NCI-H2107 (cell line): ENCODE data around the gene PLCH1.

Experiments
- DNase-seq: peaks from one replicate; lab custom pipeline; 2025; lab: John Stamatoyannopoulos, UW

PLCH1 gene

DNA sequence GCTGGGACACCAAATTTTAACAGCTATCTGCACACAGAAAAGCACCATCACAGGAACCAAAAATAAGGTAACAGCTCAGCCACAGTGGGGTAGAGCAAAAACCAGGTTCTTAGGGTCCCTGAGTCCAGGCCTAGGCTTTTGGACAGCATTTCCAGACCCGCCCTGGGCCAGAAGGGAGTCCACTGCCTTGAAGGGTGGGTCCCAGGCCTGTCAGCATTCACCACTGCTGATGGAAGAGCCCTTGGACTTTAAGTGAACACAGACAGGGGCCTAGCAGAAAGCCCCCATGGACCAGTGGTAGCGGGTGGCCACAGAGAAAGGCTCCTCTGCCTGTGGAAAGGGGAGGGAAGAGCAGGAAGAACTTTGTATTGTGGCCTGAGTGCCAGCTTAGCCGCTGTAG, 56.4 kb downstream of the PLCH1 start:
- DNase-seq: no peak

DNA sequence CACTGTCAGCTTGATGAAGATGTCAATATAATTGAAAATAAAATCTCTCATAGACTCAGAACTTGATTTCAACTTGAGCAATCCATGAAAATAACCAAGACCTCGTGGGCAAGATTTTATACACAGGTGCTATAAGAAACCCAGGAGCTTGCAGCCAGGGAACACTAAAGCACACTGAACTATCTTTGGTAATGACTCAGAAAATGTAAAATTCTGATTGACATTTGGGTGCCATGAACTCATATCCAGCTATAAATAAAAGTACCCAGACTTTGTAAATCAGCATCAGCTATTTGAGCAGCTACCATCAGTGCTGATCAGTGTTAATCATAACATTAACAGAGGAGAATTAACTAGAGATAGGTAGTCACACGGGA, 61.5 kb downstream of the PLCH1 start:
- no peak for DNase-seq

DNA sequence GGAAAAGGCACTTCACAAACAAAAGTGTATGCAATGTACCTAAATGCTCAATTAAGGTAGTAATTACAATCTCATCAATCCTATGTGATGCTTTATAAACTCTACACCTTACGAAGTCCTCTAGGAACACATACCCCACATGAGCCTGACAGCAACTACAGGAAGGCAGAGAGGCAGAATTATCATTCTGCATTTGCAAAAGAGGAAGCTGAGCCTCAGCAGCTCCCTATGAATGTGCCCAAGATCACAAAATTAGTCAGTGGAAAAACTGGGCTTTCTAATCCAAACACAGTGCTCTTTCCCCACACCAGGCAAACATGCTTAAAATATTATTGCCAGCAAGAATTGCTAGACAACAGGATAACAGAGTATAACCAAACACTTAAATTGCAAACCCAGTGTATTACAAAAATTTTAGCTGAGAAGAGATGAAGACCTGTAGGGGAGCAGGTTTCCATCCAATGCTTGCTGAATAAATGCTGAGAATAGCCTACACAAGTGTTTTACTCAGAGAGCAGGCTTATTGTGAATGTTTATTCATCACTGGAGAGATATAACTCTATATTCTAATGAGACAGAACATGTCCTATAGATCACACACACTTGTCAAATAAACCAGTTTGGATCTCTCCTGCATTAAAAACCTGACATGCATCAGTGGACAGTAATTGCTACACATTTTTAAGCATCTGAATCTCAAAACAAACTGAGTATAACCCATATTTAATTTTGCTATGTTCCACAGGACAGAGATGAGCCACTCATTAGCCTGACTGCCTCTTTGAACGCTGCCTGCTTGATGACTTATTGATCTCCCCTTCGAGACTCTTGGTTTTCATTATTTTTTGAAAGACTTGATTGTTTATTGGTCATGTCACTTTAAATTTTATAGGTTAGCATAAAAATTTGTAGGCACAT, 62.2 kb downstream of the PLCH1 start:
- DNase-seq: no peak

DNA sequence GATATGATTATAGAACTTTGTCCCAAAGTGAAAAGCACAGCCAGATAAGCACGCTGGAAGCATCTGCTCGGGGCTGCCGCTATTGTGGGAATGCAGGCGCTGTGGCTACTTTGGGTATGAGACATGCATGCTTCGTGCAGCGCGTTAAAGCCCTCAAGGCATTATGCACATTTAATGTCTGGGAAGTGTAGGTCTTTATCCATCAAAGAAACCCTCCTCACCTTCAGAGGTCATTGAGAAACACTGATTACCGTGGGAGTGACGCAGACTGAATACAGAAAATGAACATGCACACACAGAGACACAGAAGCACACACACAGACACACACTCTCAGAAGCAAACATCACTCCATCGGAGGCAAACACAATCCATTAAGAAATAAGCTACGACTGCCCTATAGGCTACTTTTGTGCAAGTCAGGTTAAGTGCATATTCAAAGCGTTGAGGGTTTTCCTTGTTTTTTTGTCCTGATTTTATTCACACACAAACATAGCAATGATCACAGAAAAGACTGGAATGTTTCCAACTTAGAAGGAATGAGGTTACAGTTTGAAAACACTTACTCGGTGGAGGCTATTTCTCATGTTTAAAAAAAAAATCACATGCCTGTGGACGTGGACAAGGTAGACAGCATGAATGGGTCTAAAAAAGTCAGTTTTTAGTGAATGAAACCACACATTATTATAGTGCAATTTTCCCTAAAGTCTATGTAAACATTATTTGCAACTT, 68.5 kb downstream of the PLCH1 start:
- DNase-seq: no peak

DNA sequence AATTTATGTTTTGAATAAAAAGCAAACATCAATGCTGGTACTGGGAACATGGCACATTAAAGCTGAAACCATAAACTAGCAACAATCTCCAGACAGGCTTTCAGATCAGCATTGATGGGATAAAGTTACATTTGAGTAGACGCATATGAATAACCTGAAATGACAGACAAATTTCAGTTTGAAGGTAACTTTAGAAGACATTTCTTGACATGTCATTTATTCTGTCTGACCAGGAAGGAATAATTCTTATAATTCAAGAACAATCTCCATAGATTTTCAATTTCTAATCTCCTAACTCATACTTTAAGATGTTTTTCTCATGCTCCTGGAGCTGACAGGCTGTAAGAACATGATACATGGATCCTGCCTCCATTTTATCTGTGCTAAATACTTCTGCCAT, 69.8 kb downstream of the PLCH1 start:
- DNase-seq: no peak

DNA sequence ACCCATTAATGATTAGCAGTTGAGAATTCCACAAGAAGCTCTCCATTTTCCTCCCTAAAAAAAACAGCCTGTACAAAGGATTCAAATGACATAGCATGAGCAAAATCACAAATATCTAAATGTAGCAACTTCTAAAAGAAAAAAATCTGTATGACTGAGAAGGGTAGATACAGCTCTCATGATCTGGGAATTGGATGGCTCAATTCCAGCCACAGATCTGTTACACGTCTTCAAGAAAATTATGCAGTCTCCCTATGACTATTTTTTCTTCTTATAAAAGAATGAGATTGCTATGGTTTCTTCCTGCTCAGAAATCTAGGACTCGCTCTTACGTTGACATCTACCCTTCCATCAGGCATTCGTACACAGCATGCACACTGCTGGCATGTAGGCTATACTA, 71.5 kb downstream of the PLCH1 start:
- DNase-seq: no peak

DNA sequence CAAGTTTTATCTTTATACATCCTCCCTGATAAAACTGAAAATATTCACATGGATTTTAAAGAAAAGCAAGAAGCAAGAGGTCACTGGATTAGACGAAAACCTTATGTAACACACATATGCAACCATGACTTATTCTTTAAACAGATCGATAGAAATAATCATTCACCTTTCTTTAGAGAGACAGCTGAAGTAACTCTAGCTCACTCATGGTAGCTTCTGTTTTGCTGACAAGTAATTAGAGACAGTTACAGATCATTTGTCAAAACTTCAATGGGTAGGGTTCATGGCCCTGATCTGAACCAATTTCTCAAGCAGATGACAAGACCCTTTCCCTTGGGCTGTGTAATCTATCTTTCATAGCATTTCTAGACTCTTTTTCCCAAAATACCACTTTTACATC, 74.5 kb downstream of the PLCH1 start:
- no peak for DNase-seq

DNA sequence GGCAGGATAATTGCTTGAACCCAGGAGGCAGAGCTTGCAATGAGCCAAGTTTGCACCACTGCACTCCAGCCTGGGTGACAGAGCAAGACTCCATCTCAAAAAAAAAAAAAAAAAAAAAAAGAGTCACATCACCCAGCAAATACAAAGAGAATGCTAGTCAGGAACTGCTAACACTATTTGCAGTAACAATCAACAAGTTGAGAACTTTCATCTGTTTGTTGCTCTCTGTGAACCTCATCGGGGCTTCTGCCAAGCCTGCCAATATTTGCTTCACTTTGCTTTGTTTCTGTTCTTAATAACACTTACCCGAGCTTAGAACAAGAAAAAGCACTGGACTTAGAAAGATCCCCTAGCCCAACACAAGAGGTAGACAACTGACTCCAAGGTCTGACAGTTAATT, 76.9 kb downstream of the PLCH1 start:
- DNase-seq: no peak

DNA sequence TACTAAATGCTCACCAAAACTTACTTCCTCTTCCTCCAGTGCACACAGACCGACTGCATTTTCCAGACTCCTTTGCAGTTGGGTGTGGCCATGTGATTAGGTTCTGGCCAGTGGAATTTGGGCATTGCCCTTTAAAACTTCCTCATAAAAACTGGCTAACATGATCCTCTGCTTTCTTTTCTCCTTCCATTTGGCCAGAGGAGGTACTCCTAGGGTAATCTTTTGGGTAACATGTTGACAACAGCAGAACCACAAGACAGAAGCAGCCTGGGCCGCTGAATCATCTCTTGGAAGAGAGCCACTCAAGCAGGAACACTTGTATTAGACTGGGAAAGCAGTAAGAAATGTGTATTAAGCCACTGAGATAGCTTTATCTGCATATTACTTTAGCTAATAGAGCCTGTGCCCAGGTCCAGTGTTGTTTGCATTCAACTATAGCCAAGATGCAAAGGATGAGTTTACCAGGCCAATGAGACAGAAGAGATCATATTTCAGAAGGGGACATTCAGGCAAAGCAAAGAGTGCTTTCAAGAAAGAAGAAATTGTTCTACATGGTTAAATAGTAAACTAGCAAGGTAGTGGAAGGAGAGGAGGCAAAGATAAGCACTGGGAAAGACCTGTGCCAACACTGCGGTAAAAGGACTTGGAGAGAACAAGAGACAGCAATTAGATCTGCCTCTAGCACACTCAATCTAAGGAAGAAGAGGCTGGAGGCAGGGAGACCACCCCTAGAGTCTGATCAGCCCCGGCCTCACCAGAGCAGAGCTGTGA, 79.8 kb downstream of the PLCH1 start:
- no peak for DNase-seq

DNA sequence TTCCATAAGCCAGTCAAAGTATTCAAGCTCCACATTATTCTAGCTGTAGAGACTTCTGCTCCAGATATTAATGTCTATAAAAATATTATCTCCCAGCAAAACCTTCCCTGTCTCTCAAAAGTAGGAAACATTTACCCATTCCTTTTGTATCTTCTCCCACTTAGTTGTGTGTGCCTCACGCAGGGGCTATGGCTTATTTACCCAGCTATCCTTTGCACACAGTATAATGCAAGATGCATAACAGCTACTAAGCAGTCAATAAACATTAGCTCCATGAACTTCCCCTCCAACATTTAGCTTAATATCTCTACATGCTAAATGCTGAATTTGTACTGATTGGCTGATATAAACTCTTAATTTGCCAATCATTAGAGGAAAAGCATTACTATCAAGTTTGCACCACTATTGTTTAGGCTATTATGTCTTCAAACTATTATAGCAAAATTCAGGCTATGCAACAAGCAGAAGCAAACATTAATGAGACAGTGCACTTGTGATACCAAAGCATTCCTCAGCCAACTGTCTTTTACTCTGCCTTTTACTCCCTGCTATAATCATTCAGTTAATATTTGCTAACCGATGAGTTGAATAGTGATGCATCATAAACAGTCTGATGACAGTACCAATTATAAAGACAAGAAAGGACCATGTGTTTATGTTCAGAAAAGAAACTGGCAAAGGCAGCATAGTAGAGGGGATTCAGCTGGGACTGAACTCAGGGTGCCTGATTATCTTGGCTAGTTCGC, 81.2 kb downstream of the PLCH1 start:
- DNase-seq: no peak

- DNase-seq: no peak
These were observed 83.1 kb downstream of the PLCH1 start for GRCh38 chr3:155661760-155662159.

DNA sequence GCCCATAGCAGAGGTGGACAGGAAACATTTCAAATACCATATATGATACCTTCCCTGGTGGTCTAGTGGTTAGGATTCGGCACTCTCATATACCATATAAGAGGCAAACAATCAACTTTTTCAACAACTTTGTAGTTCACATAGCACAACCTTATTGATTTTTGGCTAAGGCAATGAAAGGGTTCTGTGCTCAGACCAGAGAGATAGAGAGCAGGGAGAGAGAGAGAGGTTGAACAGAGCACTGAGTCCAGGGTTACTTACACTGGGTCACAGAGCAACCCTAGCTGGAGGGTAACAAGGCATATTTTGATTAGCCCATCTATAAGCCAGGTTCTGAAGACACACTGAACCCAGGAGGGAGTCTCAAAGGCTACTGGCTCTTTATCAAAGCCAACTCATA, 83.8 kb downstream of the PLCH1 start:
- DNase-seq: no peak

- DNase-seq: no peak
These were observed 86.1 kb downstream of the PLCH1 start for GRCh38 chr3:155658671-155659261.

- no peak for DNase-seq
These were observed 86.9 kb downstream of the PLCH1 start for GRCh38 chr3:155658006-155658405.

DNA sequence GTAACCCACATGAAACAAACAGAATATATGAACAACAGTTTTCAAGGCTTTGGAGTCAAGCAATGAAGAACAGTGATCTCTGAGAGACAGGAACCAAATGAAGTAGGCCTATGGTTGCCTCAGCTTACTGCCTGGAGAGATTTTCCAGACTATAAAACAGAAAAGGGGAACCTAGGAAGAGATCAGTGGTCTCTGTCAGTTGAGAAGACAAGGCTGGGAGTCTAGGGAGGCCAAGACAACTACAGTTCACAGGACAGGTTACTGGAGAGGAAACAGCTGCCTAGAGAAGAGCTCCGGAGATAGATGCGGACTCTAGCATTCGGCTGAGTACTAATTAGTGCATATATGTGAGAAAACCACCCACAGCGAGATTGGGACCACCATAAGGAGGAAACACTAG, 87.7 kb downstream of the PLCH1 start:
- DNase-seq: no peak

- no peak for DNase-seq
These were observed 88.4 kb downstream of the PLCH1 start for GRCh38 chr3:155656466-155656865.

GRCh38 chr3:155651489-155652218, 93.2 kb downstream of the PLCH1 start:
- DNase-seq: no peak

- DNase-seq: no peak
These were observed 96.8 kb downstream of the PLCH1 start for GRCh38 chr3:155648013-155648591.

DNA sequence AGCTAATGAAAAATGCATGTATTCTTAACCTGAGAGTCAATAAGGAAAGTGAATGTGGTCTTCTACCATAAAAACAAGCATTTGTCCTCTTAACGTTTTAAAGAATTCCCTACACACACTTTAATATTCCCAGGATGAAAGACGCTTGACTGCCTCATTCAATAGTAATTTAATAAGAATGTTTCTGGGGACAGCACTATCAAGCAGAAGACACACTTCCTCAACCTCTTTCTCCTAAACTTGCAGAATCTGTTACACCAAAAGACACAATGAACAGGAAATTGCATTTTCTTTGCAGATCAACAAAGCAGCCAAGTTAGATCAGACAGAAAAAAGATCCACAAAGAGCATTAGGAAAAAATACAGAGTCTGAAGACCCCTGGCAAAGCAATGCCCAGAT, 97.7 kb downstream of the PLCH1 start:
- no peak for DNase-seq

DNA sequence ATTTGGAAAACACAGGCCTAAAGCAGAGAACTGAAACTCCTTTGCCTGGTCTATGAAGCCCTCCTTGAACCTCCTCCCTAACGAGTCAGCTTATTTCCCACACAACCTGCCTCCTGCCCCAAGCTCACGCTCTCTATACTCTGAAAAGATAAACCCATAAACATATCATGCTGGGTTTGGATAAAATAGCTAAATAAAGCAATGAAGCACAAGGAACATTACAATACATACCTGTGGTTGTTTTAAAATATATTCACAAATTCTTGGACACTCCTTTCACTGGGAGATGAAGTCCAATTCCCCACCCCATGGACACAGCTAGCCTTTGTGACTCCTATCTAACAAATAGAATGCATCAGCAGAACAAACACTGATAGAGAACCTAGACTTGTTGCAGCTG, 98.2 kb downstream of the PLCH1 start:
- DNase-seq: no peak

DNA sequence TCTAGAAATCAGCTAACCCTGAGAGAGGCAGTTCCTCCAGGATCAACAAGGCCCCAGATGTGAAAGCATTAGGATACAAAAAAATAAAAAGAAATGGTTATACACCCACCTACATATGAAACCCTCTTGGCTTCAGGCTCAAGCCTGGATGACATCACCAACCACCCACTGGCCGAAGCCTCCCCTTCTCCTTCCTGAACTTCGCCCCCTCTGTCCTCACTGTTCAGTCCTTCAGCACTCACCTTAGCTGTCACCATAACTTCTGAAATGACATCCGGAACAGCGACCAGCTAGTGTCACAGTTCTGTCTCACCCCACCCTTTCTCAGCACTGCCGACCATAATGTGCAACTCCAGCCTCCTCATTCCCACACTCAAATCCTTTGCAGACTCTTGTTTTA, 98.7 kb downstream of the PLCH1 start:
- DNase-seq: no peak
